Tibial artery (tissue), 4 donors: ENCODE measurements around the gene TRAF1.

ENCODE experiments used
- DNase-seq, 2 donors: peaks; one replicate each; pipeline ENCODE4 v3.0.0-alpha.2; 2019
- H3K27ac ChIP-seq, 2 donors: fragments of 200-600 bp; sonication (generic) in 1 of 2; 1 replicate in 1 of 2; 2 replicates in 1 of 2; pipeline ENCODE4 v1.5.1; 2018 to 2019; ENCODE audit warnings: mild to moderate bottlenecking in 1 of 2
- H3K27me3 ChIP-seq, 2 donors: fragments of 200-600 bp; sonication (generic) in 1 of 2; one replicate each; pipeline versions ENCODE4 v1.5.1 to v1.6.0; 2016 to 2019
- H3K36me3 ChIP-seq, 3 donors: fragments of 200-600 bp; sonication (generic) in 2 of 3; one replicate each; pipeline ENCODE4 v1.5.1; 2016 to 2019; ENCODE audit warnings: mild to moderate bottlenecking in 2 of 3
- H3K4me1 ChIP-seq, 4 donors: fragments of 200-600 bp; sonication (generic) in 2 of 4; 1 replicate in 3 of 4; 2 replicates in 1 of 4; pipeline ENCODE4 v1.5.1; 2016 to 2019
- H3K4me3 ChIP-seq, 2 donors: fragments of 200-600 bp; sonication (generic) in 1 of 2; 1 replicate in 1 of 2; 2 replicates in 1 of 2; pipeline ENCODE4 v1.5.1; 2018 to 2019; ENCODE audit warnings: mild to moderate bottlenecking in 2 of 2
- H3K9me3 ChIP-seq, 3 donors: fragments of 200-600 bp; sonication (generic) in 1 of 3; one replicate each; pipeline ENCODE4 v1.5.1; 2016 to 2019
- intact Hi-C: fragments of 100-400 bp; cut with DNase I; formaldehyde crosslinking; loops from one replicate; pipeline ENCODE4 v1.15.0; 2023; ENCODE audit warnings: low total_unique reads
- TF ChIP-seq, protein P1 (sequence below), 2 experiments: fragments of 200-600 bp in 1 of 2; fragments of 450-650 bp in 1 of 2; IDR thresholded peaks; one replicate each; pipeline ENCODE4 v1.5.1; 2017 to 2019; ENCODE audit warnings: antibody characterized with exemption in 2 of 2, mild to moderate bottlenecking in 1 of 2, moderate library complexity in 1 of 2

TRAF1 gene

GRCh38 chr9:120875643-120875953 lies 51.0 kb downstream of the TRAF1 start:
- TF ChIP-seq, protein P1, sequence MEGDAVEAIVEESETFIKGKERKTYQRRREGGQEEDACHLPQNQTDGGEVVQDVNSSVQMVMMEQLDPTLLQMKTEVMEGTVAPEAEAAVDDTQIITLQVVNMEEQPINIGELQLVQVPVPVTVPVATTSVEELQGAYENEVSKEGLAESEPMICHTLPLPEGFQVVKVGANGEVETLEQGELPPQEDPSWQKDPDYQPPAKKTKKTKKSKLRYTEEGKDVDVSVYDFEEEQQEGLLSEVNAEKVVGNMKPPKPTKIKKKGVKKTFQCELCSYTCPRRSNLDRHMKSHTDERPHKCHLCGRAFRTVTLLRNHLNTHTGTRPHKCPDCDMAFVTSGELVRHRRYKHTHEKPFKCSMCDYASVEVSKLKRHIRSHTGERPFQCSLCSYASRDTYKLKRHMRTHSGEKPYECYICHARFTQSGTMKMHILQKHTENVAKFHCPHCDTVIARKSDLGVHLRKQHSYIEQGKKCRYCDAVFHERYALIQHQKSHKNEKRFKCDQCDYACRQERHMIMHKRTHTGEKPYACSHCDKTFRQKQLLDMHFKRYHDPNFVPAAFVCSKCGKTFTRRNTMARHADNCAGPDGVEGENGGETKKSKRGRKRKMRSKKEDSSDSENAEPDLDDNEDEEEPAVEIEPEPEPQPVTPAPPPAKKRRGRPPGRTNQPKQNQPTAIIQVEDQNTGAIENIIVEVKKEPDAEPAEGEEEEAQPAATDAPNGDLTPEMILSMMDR (IDR thresholded peaks at IDR 0.05) = no peak
- Histone ChIP-seq H3K27ac (peak overlapping the region; percentile 93 to 99), H3K4me1 (peaks cover 0 to 17% (median 6%) of the 10 kb centered on the region in 4 donors), H3K4me3 (peak overlapping the region; percentile 64 to 90), H3K27me3 (no peaks in the 10 kb centered on the region), H3K36me3 (peaks cover 7 to 28% (median 18%) of the 10 kb centered on the region in 3 donors), H3K9me3 (no peaks in the 10 kb centered on the region)
- intact Hi-C loops = loop anchor here (5.0 kb wide), 1 partner anchor 62 kb away; no protein-coding TSS in a partner anchor
- no peak for DNase-seq

GRCh38 chr9:120875195-120875565 lies 51.4 kb downstream of the TRAF1 start:
- Histone ChIP-seq H3K36me3 (peaks cover 7 to 33% (median 18%) of the 10 kb centered on the region in 3 donors), H3K9me3 (no peaks in the 10 kb centered on the region), H3K27me3 (no peaks in the 10 kb centered on the region), H3K27ac (peak overlapping the region; percentile 93 to 99), H3K4me1 (peaks cover 0 to 17% (median 6%) of the 10 kb centered on the region in 4 donors), H3K4me3 (peak overlapping the region in 1 of 2 donors; percentile 64)
- no peak for DNase-seq
- intact Hi-C loops = loop anchor here (5.0 kb wide), 1 partner anchor 62 kb away; no protein-coding TSS in a partner anchor
- TF ChIP-seq, protein P1 (IDR thresholded peaks at IDR 0.05) = no peak

- H3K4me3 ChIP-seq = no peak overlapping the region
- peak overlapping the region; percentile 93 to 99 for H3K27ac ChIP-seq
- H3K27me3 ChIP-seq = no peaks in the 10 kb centered on the region
- H3K4me1 ChIP-seq = peaks cover 0 to 21% (median 8%) of the 10 kb centered on the region in 4 donors
- DNase-seq = no peak
- TF ChIP-seq, protein P1 (IDR thresholded peaks at IDR 0.05) = no peak
- H3K36me3 ChIP-seq = peaks cover 7 to 34% (median 18%) of the 10 kb centered on the region in 3 donors
- intact Hi-C loops = loop anchor here (5.0 kb wide), 1 partner anchor 63 kb away; no protein-coding TSS in a partner anchor
- H3K9me3 ChIP-seq = no peaks in the 10 kb centered on the region
These were observed 52.1 kb downstream of the TRAF1 start for GRCh38 chr9:120874226-120875194.

GRCh38 chr9:120873512-120873911 lies 53.1 kb downstream of the TRAF1 start:
- Histone ChIP-seq H3K36me3 (peaks cover 7 to 34% (median 18%) of the 10 kb centered on the region in 3 donors), H3K27ac (peak overlapping the region in 1 of 2 donors; percentile 13)
- intact Hi-C loops = no loop called here

DNA sequence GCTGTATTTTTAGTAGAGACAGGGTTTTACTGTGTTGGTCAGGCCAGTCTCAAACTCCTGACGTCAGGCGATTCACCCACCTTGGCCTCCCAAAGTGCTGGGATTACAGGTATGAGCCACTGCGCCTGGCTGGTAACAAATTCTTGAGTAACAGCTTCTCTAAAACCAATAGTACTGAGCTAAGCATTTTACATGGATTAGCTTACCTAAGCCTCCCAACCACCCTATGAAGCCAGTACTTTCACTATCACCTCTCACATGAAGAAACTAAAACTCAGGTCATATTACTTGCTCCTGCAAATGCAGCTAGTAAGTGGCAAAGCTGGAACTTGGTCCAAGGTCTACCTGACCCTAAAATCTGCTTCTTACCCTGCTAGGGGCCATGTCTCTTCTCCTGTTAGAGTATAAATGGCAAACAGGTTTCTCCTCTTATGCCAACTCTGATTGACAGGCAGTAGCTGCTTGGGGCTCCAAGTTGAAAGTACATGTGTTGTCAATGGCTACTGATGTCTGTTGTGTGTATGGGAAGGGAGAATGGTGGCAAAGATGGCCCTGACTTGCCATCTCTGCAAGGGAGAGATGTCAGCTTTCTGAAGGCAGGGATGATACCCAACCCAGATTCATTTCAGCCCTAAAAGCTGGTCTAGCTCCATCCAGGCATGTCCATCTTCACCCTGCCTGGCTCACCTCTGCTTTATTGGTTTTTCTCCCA lies 53.6 kb downstream of the TRAF1 start:
- H3K27ac ChIP-seq = peak overlapping the region in 1 of 2 donors; percentile 13
- no peaks in the 10 kb centered on the region for H3K27me3 ChIP-seq
- TF ChIP-seq, protein P1 (IDR thresholded peaks at IDR 0.05) = no peak
- no peak for DNase-seq
- intact Hi-C loops = no loop called here
- H3K36me3 ChIP-seq = peaks cover 7 to 34% (median 18%) of the 10 kb centered on the region in 3 donors
- no peak overlapping the region for H3K4me3 ChIP-seq
- no peaks in the 10 kb centered on the region for H3K9me3 ChIP-seq
- H3K4me1 ChIP-seq = peaks cover 0 to 26% (median 14%) of the 10 kb centered on the region in 4 donors

More at GRCh38 chr9:120873512-120873911, 53.1 kb downstream of the TRAF1 start:
- Histone ChIP-seq H3K4me3 (no peak overlapping the region), H3K4me1 (peaks cover 0 to 25% (median 11%) of the 10 kb centered on the region in 4 donors), H3K27me3 (no peaks in the 10 kb centered on the region), H3K9me3 (no peaks in the 10 kb centered on the region)
- TF ChIP-seq, protein P1 (IDR thresholded peaks at IDR 0.05) = no peak
- DNase-seq = no peak
